ENCODE results near the gene KIAA1671.

Gene KIAA1671

GRCh38 chr22:25167082-25167481 lies 214.6 kb downstream of the KIAA1671 start:
- Histone ChIP-seq H3K9me3 (ENCODE audit: insufficient read depth, low read depth, low read length) (peaks cover 4% of the 10 kb centered on the region), H3K23ac (ENCODE audit: low read length) (no peak overlapping the region), H3K36me3 (ENCODE audit: control insufficient read depth in 1 of 2, insufficient read depth in 2 of 2, low read length in 2 of 2) (peaks cover 5 to 8% of the 10 kb centered on the region in 2 experiments), H3K4me2 (ENCODE audit: low read length) (no peak overlapping the region), H2BK12ac (ENCODE audit: low read length) (no peak overlapping the region), H3K9ac (ENCODE audit: low read length) (no peak overlapping the region), H2BK120ac (ENCODE audit: insufficient read depth, low read length, poor library complexity) (no peak overlapping the region), H3K27ac (ENCODE audit: low read depth, low read length) (no peak overlapping the region), H2AK5ac (ENCODE audit: low read length) (no peak overlapping the region), H3K79me2 (ENCODE audit: control insufficient read depth, insufficient read depth, low read length, poor library complexity) (no peaks in the 10 kb centered on the region), H3K14ac (ENCODE audit: low read length) (no peak overlapping the region), H2BK5ac (ENCODE audit: low read depth, low read length, poor library complexity) (no peak overlapping the region), H3K4me1 (ENCODE audit: control insufficient read depth in 1 of 2, insufficient read depth in 2 of 2, low read length in 2 of 2) (no peaks in the 10 kb centered on the region), H4K8ac (ENCODE audit: low read depth, low read length) (no peak overlapping the region), H3K4me3 (ENCODE audit: low read depth, low read length) (no peak overlapping the region), H4K91ac (ENCODE audit: low read depth, low read length) (no peak overlapping the region), H3K18ac (ENCODE audit: low read length) (no peak overlapping the region), H2AFZ (ENCODE audit: insufficient read depth, low read length, poor library complexity) (no peak overlapping the region), H3K4ac (ENCODE audit: low read depth, low read length) (no peak overlapping the region), H3K27me3 (ENCODE audit: insufficient read depth, low read length) (no peaks in the 10 kb centered on the region), H4K12ac (ENCODE audit: low read depth, low read length) (no peak overlapping the region), H3K79me1 (ENCODE audit: low read length) (no peaks in the 10 kb centered on the region)
- no CpG with 5 or more reads among the region's 7 CpGs for WGBS (ENCODE audit: extremely low coverage, insufficient coverage, insufficient read length)
- peak; percentile 15 to 57 for DNase-seq

GRCh38 chr22:25167834-25168601 lies 215.5 kb downstream of the KIAA1671 start:
- Histone ChIP-seq H3K36me3 (ENCODE audit: control insufficient read depth in 1 of 2, insufficient read depth in 2 of 2, low read length in 2 of 2) (peaks cover 9% of the 10 kb centered on the region in 2 experiments), H3K4me1 (ENCODE audit: control insufficient read depth in 1 of 2, insufficient read depth in 2 of 2, low read length in 2 of 2) (no peaks in the 10 kb centered on the region), H3K18ac (ENCODE audit: low read length) (no peak overlapping the region), H2BK5ac (ENCODE audit: low read depth, low read length, poor library complexity) (no peak overlapping the region), H3K79me1 (ENCODE audit: low read length) (no peaks in the 10 kb centered on the region), H2AFZ (ENCODE audit: insufficient read depth, low read length, poor library complexity) (no peak overlapping the region), H4K12ac (ENCODE audit: low read depth, low read length) (no peak overlapping the region), H3K14ac (ENCODE audit: low read length) (no peak overlapping the region), H2BK120ac (ENCODE audit: insufficient read depth, low read length, poor library complexity) (no peak overlapping the region), H2BK12ac (ENCODE audit: low read length) (no peak overlapping the region), H4K91ac (ENCODE audit: low read depth, low read length) (no peak overlapping the region), H3K9ac (ENCODE audit: low read length) (no peak overlapping the region), H3K9me3 (ENCODE audit: insufficient read depth, low read depth, low read length) (peaks cover 4% of the 10 kb centered on the region), H3K4me2 (ENCODE audit: low read length) (no peak overlapping the region), H3K4me3 (ENCODE audit: low read depth, low read length) (no peak overlapping the region), H2AK5ac (ENCODE audit: low read length) (no peak overlapping the region), H4K8ac (ENCODE audit: low read depth, low read length) (no peak overlapping the region), H3K79me2 (ENCODE audit: control insufficient read depth, insufficient read depth, low read length, poor library complexity) (no peaks in the 10 kb centered on the region), H3K23ac (ENCODE audit: low read length) (no peak overlapping the region), H3K4ac (ENCODE audit: low read depth, low read length) (no peak overlapping the region), H3K27ac (ENCODE audit: low read depth, low read length) (no peak overlapping the region), H3K27me3 (ENCODE audit: insufficient read depth, low read length) (no peaks in the 10 kb centered on the region)
- DNase-seq = peak; percentile 10 to 37
- WGBS (ENCODE audit: extremely low coverage, insufficient coverage, insufficient read length) = no CpG with 5 or more reads among the region's 14 CpGs

- Histone ChIP-seq H4K12ac (ENCODE audit: low read depth, low read length) (no peak overlapping the region), H3K4me3 (ENCODE audit: low read depth, low read length) (no peak overlapping the region), H4K8ac (ENCODE audit: low read depth, low read length) (no peak overlapping the region), H3K79me1 (ENCODE audit: low read length) (no peaks in the 10 kb centered on the region), H3K18ac (ENCODE audit: low read length) (no peak overlapping the region), H2AFZ (ENCODE audit: insufficient read depth, low read length, poor library complexity) (no peak overlapping the region), H3K23ac (ENCODE audit: low read length) (no peak overlapping the region), H3K4ac (ENCODE audit: low read depth, low read length) (no peak overlapping the region), H2BK5ac (ENCODE audit: low read depth, low read length, poor library complexity) (no peak overlapping the region), H3K36me3 (ENCODE audit: control insufficient read depth in 1 of 2, insufficient read depth in 2 of 2, low read length in 2 of 2) (peaks cover 13 to 17% of the 10 kb centered on the region in 2 experiments), H3K9ac (ENCODE audit: low read length) (no peak overlapping the region), H2BK120ac (ENCODE audit: insufficient read depth, low read length, poor library complexity) (no peak overlapping the region), H3K27ac (ENCODE audit: low read depth, low read length) (no peak overlapping the region), H3K14ac (ENCODE audit: low read length) (no peak overlapping the region), H2BK12ac (ENCODE audit: low read length) (no peak overlapping the region), H3K9me3 (ENCODE audit: insufficient read depth, low read depth, low read length) (peaks cover 4% of the 10 kb centered on the region), H2AK5ac (ENCODE audit: low read length) (no peak overlapping the region), H4K91ac (ENCODE audit: low read depth, low read length) (no peak overlapping the region), H3K27me3 (ENCODE audit: insufficient read depth, low read length) (no peaks in the 10 kb centered on the region), H3K79me2 (ENCODE audit: control insufficient read depth, insufficient read depth, low read length, poor library complexity) (no peaks in the 10 kb centered on the region), H3K4me2 (ENCODE audit: low read length) (no peak overlapping the region), H3K4me1 (ENCODE audit: control insufficient read depth in 1 of 2, insufficient read depth in 2 of 2, low read length in 2 of 2) (no peaks in the 10 kb centered on the region)
- no CpG with 5 or more reads among the region's 17 CpGs for WGBS (ENCODE audit: extremely low coverage, insufficient coverage, insufficient read length)
- peak in 1 of 2 donors; percentile 23 for DNase-seq
Measured at GRCh38 chr22:25169278-25170031, 216.9 kb downstream of the KIAA1671 start.

GRCh38 chr22:25170426-25170980 lies 218.0 kb downstream of the KIAA1671 start:
- Histone ChIP-seq H4K8ac (ENCODE audit: low read depth, low read length) (no peak overlapping the region), H3K27ac (ENCODE audit: low read depth, low read length) (no peak overlapping the region), H2AFZ (ENCODE audit: insufficient read depth, low read length, poor library complexity) (no peak overlapping the region), H2AK5ac (ENCODE audit: low read length) (no peak overlapping the region), H3K79me2 (ENCODE audit: control insufficient read depth, insufficient read depth, low read length, poor library complexity) (no peaks in the 10 kb centered on the region), H2BK120ac (ENCODE audit: insufficient read depth, low read length, poor library complexity) (no peak overlapping the region), H3K27me3 (ENCODE audit: insufficient read depth, low read length) (no peaks in the 10 kb centered on the region), H3K14ac (ENCODE audit: low read length) (no peak overlapping the region), H3K4me2 (ENCODE audit: low read length) (no peak overlapping the region), H3K9ac (ENCODE audit: low read length) (no peak overlapping the region), H4K91ac (ENCODE audit: low read depth, low read length) (no peak overlapping the region), H3K36me3 (ENCODE audit: control insufficient read depth in 1 of 2, insufficient read depth in 2 of 2, low read length in 2 of 2) (peaks cover 21 to 27% of the 10 kb centered on the region in 2 experiments), H3K23ac (ENCODE audit: low read length) (no peak overlapping the region), H4K12ac (ENCODE audit: low read depth, low read length) (no peak overlapping the region), H2BK12ac (ENCODE audit: low read length) (no peak overlapping the region), H3K4ac (ENCODE audit: low read depth, low read length) (no peak overlapping the region), H3K4me3 (ENCODE audit: low read depth, low read length) (no peak overlapping the region), H3K18ac (ENCODE audit: low read length) (no peak overlapping the region), H3K4me1 (ENCODE audit: control insufficient read depth in 1 of 2, insufficient read depth in 2 of 2, low read length in 2 of 2) (no peaks in the 10 kb centered on the region), H2BK5ac (ENCODE audit: low read depth, low read length, poor library complexity) (no peak overlapping the region), H3K79me1 (ENCODE audit: low read length) (no peaks in the 10 kb centered on the region), H3K9me3 (ENCODE audit: insufficient read depth, low read depth, low read length) (peaks cover 4% of the 10 kb centered on the region)
- no CpG with 5 or more reads among the region's 16 CpGs for WGBS (ENCODE audit: extremely low coverage, insufficient coverage, insufficient read length)
- DNase-seq = no peak
